ENCODE results near the gene CFAP97D2. TPM values are rescaled to one million over a fixed set of nuclear protein-coding genes. Genes with fewer than 3 reads are reported as not detected.

The CFAP97D2 gene
- total RNA-seq, 1 experiment from 2014 or later, result not detected

GRCh38 chr13:114236227-114236626 is 57.2 kb downstream of the CFAP97D2 start:
- H3K4me3 Mint-ChIP-seq, result peak overlapping the region; percentile 78
- CTCF ChIA-PET, result interaction anchor here (1.1 kb wide), 1 partner anchor 16 kb away, joined by 4 read pairs; no protein-coding TSS in a partner anchor
- H3K36me3 Mint-ChIP-seq, result peaks cover 36% of the 10 kb centered on the region
- DNase-seq (ENCODE audit: low spot score) (no peak), ATAC-seq (no peak)
- no peak overlapping the region for H3K27ac Mint-ChIP-seq
- peaks cover 8% of the 10 kb centered on the region for H3K9me3 Mint-ChIP-seq
- POLR2A ChIA-PET, result interaction anchor here (0.7 to 0.8 kb wide), 2 partner anchors 20 to 188 kb away, joined by 3 to 5 read pairs; no protein-coding TSS in a partner anchor
- peaks cover 19% of the 10 kb centered on the region for H3K4me1 Mint-ChIP-seq
- H3K27me3 Mint-ChIP-seq (ENCODE audit: low read depth), result peaks cover 19% of the 10 kb centered on the region
- TF ChIP-seq ZMAT4 (CRISPR knock-in tag; IDR thresholded peaks at IDR 0.05) (no peak), ATF6 (CRISPR knock-in tag; IDR thresholded peaks at IDR 0.05) (no peak), NFYB (CRISPR knock-in tag; conservative IDR thresholded peaks at IDR 0.05; ENCODE audit: low read depth) (no peak), ERG (CRISPR knock-in tag; IDR thresholded peaks at IDR 0.05) (no peak), CTCF (IDR thresholded peaks at IDR 0.05) (no peak), MYBL2 (CRISPR knock-in tag; IDR thresholded peaks at IDR 0.05) (no peak), SOX15 (CRISPR knock-in tag; IDR thresholded peaks at IDR 0.05) (no peak), TEAD1 (CRISPR knock-in tag; IDR thresholded peaks at IDR 0.05) (no peak), TCF7 (CRISPR knock-in tag; IDR thresholded peaks at IDR 0.05; ENCODE audit: low read depth) (no peak), ARID4B (CRISPR knock-in tag; IDR thresholded peaks at IDR 0.05; ENCODE audit: borderline replicate concordance) (no peak), AFF4 (CRISPR knock-in tag; IDR thresholded peaks at IDR 0.05; ENCODE audit: borderline replicate concordance) (no peak), AR (CRISPR knock-in tag; IDR thresholded peaks at IDR 0.05) (no peak)

Data from WTC11 (cell line).